Suprapubic skin (tissue), 3 donors: ENCODE results near the gene DGCR8.

Experiments
- POLR2AphosphoS5 ChIP-seq, 3 donors: sonication (generic); formaldehyde crosslinking; IDR thresholded peaks; one replicate each; pipeline ENCODE4 v1.6.1; 2017; ENCODE audit warnings: antibody characterized with exemption in 3 of 3
- TF ChIP-seq, protein P1 (sequence below), 2 donors: fragments of 200-600 bp in 1 of 2; fragments of 450-650 bp in 1 of 2; sonication (generic) in 1 of 2; IDR thresholded peaks; one replicate each; pipeline ENCODE4 v1.5.1; 2016 to 2019; ENCODE audit warnings: antibody characterized with exemption in 2 of 2, mild to moderate bottlenecking in 1 of 2, moderate library complexity in 1 of 2

GRCh38 chr22:20083157-20083890 is 3.3 kb downstream of the DGCR8 start:
- TF ChIP-seq, protein P1, sequence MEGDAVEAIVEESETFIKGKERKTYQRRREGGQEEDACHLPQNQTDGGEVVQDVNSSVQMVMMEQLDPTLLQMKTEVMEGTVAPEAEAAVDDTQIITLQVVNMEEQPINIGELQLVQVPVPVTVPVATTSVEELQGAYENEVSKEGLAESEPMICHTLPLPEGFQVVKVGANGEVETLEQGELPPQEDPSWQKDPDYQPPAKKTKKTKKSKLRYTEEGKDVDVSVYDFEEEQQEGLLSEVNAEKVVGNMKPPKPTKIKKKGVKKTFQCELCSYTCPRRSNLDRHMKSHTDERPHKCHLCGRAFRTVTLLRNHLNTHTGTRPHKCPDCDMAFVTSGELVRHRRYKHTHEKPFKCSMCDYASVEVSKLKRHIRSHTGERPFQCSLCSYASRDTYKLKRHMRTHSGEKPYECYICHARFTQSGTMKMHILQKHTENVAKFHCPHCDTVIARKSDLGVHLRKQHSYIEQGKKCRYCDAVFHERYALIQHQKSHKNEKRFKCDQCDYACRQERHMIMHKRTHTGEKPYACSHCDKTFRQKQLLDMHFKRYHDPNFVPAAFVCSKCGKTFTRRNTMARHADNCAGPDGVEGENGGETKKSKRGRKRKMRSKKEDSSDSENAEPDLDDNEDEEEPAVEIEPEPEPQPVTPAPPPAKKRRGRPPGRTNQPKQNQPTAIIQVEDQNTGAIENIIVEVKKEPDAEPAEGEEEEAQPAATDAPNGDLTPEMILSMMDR (IDR thresholded peaks at IDR 0.05) = no peak
- TF ChIP-seq POLR2AphosphoS5 (IDR thresholded peaks at IDR 0.05) = no peak
